GM23248 (cell line): Measurements from ENCODE around the gene ARHGEF9.

ENCODE experiments used
- EZH2 ChIP-seq: fragments of 200-600 bp; sonication (generic); IDR thresholded peaks from 2 replicates; pipeline ENCODE4 v1.6.1; 2018; ENCODE audit warnings: antibody characterized with exemption, mild to moderate bottlenecking; ENCODE audit not compliant: insufficient read depth, poor library complexity, severe bottlenecking
- EZH2phosphoT487 ChIP-seq: fragments of 200-600 bp; sonication (generic); IDR thresholded peaks from 2 replicates; pipeline ENCODE4 v1.6.1; 2018; ENCODE audit warnings: antibody characterized with exemption, moderate library complexity, mild to moderate bottlenecking, low read depth; ENCODE audit not compliant: insufficient read depth

DNA sequence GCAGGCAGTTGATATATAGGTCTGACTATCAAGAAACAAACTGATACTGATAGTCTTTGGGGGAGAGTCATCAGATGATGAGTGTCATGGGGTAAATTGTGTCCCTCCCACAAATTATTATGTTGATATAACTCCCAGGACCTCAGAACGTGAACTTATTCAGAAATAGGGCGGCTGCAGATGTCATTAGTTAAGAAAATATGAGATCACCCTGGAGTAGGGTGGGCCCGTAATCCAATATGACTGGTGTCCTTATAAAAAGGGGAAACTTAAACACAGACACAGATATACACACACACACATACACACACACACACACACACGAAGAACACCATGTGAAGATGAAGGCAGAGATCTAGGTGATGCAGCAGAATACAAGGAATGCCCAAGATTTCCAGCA, 32.7 kb upstream of the ARHGEF9 start:
- TF ChIP-seq EZH2 (no peak), EZH2phosphoT487 (no peak)
